Vagina (tissue), 2 donors: ENCODE data around the gene CYCS.

Source experiments
- POLR2A ChIP-seq, 2 donors: fragments of 450-650 bp; IDR thresholded peaks; one replicate each; pipeline ENCODE4 v1.6.1; 2017; ENCODE audit warnings: antibody characterized with exemption in 2 of 2, mild to moderate bottlenecking in 2 of 2, moderate library complexity in 2 of 2
- POLR2AphosphoS5 ChIP-seq, 2 donors: sonication (generic); formaldehyde crosslinking; IDR thresholded peaks; one replicate each; pipeline ENCODE4 v1.9.0; 2017; ENCODE audit warnings: antibody characterized with exemption in 2 of 2, mild to moderate bottlenecking in 2 of 2, low read depth in 1 of 2; ENCODE audit not compliant: insufficient read depth in 1 of 2
- TF ChIP-seq, protein P1 (sequence below), 3 experiments: fragments of 450-650 bp in 2 of 3; fragments of 200-600 bp in 1 of 3; sonication (generic) in 1 of 3; IDR thresholded peaks; one replicate each; pipeline ENCODE4 v1.5.1; 2017 to 2019; ENCODE audit warnings: antibody characterized with exemption in 3 of 3, mild to moderate bottlenecking in 2 of 3, moderate library complexity in 2 of 3

GRCh38 chr7:25125137-25125946 is at the start of gene CYCS:
- TF ChIP-seq, protein P1, sequence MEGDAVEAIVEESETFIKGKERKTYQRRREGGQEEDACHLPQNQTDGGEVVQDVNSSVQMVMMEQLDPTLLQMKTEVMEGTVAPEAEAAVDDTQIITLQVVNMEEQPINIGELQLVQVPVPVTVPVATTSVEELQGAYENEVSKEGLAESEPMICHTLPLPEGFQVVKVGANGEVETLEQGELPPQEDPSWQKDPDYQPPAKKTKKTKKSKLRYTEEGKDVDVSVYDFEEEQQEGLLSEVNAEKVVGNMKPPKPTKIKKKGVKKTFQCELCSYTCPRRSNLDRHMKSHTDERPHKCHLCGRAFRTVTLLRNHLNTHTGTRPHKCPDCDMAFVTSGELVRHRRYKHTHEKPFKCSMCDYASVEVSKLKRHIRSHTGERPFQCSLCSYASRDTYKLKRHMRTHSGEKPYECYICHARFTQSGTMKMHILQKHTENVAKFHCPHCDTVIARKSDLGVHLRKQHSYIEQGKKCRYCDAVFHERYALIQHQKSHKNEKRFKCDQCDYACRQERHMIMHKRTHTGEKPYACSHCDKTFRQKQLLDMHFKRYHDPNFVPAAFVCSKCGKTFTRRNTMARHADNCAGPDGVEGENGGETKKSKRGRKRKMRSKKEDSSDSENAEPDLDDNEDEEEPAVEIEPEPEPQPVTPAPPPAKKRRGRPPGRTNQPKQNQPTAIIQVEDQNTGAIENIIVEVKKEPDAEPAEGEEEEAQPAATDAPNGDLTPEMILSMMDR (IDR thresholded peaks at IDR 0.05): no peak
- TF ChIP-seq POLR2AphosphoS5 (IDR thresholded peaks at IDR 0.05; ENCODE audit: insufficient read depth in 1 of 2, low read depth in 1 of 2): peak; percentile 99 to 100
- peak; percentile 44 to 98 for TF ChIP-seq POLR2A (IDR thresholded peaks at IDR 0.05)
